ENCODE results near the gene FSIP1. TPM values are rescaled to one million over a fixed set of nuclear protein-coding genes. Genes with fewer than 3 reads are reported as not detected.

The FSIP1 gene
- total RNA-seq, 4 donors from 2014 or later, result 0.17 TPM; not detected in 3

DNA sequence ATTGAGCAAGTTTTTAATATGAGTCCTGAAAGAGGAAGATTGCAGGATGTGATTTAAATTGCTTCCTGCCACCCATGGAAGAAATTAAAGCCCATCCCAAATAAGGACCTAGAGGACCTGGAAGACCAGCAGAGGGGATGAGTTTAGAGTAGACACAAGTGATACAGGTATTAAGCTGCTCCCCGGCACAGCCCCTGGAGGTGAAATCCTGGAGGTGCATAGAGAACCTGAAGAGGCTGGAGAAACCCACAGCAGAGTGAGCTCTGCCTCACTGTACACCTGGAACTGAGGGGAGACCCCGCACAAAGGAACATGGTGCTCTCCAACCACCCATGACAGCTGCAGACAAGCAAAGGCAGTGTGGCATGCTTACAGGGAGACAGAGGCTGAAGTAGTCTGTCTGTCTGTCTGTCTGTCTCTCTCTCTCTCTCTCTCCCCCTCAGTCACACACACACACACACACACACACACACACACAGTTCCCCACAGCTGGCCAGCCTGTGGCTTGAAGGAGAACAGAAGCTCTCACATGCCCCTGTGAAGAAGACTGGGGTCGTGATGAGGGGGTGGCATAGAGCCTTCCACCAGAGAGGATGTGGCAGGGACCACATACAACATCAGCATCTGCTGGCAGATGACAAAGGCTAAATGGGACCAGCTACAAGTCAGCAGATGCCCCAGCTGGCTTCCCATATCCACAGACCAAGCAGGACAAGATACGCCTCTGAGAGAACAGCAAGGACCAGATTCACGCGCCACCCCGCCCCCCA lies 38.1 kb downstream of the FSIP1 start:
- intact Hi-C loops (cut with DNase I; ENCODE audit: low total_unique reads), result no loop called here
- DNase-seq (ENCODE audit: low spot score in 2 of 2), result no peak
- no peak for TF ChIP-seq POLR2A (IDR thresholded peaks at IDR 0.05)
- H3K4me3 ChIP-seq (ENCODE audit: low read depth, poor library complexity, severe bottlenecking), result no peak overlapping the region
- 87 to 98% methylated on average over 7 of the region's 7 CpGs for WGBS, 2 donors

DNA sequence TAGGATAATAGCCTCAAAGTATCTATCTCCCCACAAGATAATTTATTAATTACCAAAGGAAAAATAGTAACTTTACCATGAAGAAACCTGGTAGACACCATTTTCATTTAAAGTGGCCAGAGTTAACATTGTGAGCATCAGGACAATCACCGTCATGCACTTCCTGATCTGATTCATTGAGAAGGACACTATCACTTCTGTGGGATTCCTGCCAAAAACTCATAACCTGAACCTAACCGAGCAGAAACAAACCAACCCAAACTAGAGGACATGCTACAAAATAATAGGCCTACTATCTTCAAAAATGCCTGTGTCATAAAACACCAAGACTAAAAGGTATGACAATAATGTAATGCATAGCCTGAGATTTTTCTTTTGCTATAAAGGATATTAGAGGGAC lies 39.0 kb downstream of the FSIP1 start:
- intact Hi-C loops (cut with DNase I; ENCODE audit: low total_unique reads), result no loop called here
- WGBS, 2 donors, result 56 to 81% methylated on average over 2 of the region's 2 CpGs
- DNase-seq (ENCODE audit: low spot score in 2 of 2), result no peak
- no peak for TF ChIP-seq POLR2A (IDR thresholded peaks at IDR 0.05)
- TF ChIP-seq, protein P1, sequence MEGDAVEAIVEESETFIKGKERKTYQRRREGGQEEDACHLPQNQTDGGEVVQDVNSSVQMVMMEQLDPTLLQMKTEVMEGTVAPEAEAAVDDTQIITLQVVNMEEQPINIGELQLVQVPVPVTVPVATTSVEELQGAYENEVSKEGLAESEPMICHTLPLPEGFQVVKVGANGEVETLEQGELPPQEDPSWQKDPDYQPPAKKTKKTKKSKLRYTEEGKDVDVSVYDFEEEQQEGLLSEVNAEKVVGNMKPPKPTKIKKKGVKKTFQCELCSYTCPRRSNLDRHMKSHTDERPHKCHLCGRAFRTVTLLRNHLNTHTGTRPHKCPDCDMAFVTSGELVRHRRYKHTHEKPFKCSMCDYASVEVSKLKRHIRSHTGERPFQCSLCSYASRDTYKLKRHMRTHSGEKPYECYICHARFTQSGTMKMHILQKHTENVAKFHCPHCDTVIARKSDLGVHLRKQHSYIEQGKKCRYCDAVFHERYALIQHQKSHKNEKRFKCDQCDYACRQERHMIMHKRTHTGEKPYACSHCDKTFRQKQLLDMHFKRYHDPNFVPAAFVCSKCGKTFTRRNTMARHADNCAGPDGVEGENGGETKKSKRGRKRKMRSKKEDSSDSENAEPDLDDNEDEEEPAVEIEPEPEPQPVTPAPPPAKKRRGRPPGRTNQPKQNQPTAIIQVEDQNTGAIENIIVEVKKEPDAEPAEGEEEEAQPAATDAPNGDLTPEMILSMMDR (IDR thresholded peaks at IDR 0.05), result no peak
- H3K4me3 ChIP-seq (ENCODE audit: low read depth, poor library complexity, severe bottlenecking), result no peak overlapping the region

DNA sequence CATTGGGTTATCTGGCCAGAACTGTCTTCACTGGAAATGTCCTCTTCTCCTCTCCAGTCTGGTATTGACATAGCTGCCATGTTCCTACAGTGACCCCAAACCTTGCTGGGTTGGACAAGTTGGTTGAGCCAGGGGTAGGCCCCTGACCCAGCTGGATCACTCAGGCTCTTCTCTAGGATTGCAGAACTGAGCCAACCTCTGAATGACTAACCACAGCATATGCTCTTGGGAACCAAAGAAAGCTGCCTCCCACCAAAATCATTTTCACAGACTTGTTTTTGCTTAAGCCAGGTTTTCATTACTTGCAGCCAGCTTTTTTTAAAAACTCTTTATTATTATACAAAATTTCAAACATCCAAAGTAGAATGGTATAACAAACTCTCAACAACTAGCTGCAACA lies 41.4 kb downstream of the FSIP1 start:
- DNase-seq (ENCODE audit: low spot score in 2 of 2), result no peak
- intact Hi-C loops (cut with DNase I; ENCODE audit: low total_unique reads), result no loop called here
- no peak overlapping the region for H3K4me3 ChIP-seq (ENCODE audit: low read depth, poor library complexity, severe bottlenecking)
- TF ChIP-seq, protein P1 (IDR thresholded peaks at IDR 0.05), result no peak
- no peak for TF ChIP-seq POLR2A (IDR thresholded peaks at IDR 0.05)

DNA sequence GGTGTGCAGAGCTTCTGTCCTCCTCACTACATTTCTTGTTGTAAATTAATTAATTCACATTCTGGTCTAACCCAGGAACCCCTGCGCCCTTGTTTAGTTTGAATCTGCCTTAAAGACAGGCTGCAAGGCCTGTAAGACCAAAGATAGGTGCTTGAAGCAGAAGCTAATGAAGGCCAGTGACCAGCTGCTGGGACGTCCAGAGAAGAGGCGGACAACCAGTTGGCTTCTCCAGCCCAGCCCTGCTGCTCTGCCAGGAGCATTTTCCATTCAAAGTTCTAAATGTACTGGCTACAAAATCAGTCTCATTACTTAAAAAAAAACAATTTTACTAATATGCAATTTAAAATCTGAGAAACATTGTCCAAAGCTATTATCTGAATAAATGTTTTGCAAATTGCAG lies 43.6 kb downstream of the FSIP1 start:
- no peak for DNase-seq (ENCODE audit: low spot score in 2 of 2)
- H3K4me3 ChIP-seq (ENCODE audit: low read depth, poor library complexity, severe bottlenecking), result no peak overlapping the region
- 81 to 82% methylated on average over 3 of the region's 3 CpGs for WGBS, 2 donors
- TF ChIP-seq, protein P1 (IDR thresholded peaks at IDR 0.05), result no peak
- TF ChIP-seq POLR2A (IDR thresholded peaks at IDR 0.05), result no peak
- intact Hi-C loops (cut with DNase I; ENCODE audit: low total_unique reads), result no loop called here

DNA sequence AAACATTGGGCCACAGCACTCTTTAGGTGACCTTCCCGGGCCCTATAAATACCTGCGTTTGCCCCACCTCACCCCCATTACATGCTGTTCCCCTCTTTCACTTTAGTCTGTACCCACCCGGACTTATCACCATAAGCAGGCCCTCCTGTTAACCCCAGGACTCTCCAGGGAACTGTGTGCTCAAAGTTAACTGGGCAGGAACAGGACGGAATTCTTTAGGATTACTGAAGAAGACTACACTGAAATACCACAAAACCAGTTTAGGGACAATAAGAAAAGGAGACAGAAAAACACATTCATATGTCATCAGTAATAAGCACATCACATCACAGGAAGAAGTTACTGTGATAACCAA lies 45.5 kb downstream of the FSIP1 start:
- no peak for DNase-seq (ENCODE audit: low spot score in 2 of 2)
- 82% methylated on average over 4 of the region's 4 CpGs for whole genome bisulfite sequencing, 2 donors
- TF ChIP-seq POLR2A (IDR thresholded peaks at IDR 0.05), result no peak
- TF ChIP-seq, protein P1 (IDR thresholded peaks at IDR 0.05), result no peak
- no peak overlapping the region for H3K4me3 ChIP-seq (ENCODE audit: low read depth, poor library complexity, severe bottlenecking)
- intact Hi-C loops (cut with DNase I; ENCODE audit: low total_unique reads), result no loop called here

DNA sequence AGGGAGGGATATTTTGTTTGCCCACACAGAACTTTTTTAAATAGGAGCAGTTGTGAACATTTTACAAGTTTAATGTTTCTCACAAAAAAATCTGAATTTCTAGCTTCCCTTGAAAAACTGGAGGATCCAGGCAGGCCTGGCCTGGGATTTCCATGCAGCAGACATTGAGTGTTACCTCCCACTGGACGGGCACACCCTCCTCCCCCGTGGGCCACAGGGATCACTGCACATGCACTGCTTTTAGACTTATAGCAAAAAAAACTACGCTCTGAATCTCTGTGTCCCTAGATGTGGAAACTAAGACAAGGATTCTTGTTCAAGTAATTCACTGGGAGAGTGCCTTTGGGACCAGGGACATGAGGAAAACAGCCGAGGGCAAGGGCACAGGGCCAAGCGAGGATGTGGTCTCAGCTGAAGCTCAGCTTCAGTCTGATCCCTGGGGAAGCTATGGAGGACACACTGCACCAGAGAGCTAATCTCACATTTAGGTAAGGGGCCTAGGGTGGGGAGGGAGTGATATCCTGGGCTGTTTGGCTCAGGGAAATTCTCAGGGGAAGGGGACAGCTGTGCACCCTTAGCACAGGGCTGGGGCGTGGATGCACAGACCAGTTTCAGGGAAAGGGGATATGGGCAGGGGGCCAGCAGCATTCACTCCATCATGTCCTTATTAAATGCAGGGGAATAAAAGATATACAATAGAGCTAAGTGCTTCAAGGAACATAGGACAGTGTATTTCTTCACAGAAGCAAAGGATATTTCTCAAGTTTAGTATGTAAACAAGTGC lies 46.0 kb downstream of the FSIP1 start:
- intact Hi-C loops (cut with DNase I; ENCODE audit: low total_unique reads), result no loop called here
- 60 to 66% methylated on average over 6 of the region's 6 CpGs for WGBS, 2 donors
- H3K4me3 ChIP-seq (ENCODE audit: low read depth, poor library complexity, severe bottlenecking), result no peak overlapping the region
- no peak for DNase-seq (ENCODE audit: low spot score in 2 of 2)
- TF ChIP-seq, protein P1 (IDR thresholded peaks at IDR 0.05), result no peak
- no peak for TF ChIP-seq POLR2A (IDR thresholded peaks at IDR 0.05)

Data from lower leg skin (tissue), 4 donors.